HepG2 (cell line): ENCODE results near the gene SGPL1. TPM values are rescaled to one million over a fixed set of nuclear protein-coding genes. Genes with fewer than 3 reads are reported as not detected.

Source experiments
- ATAC-seq: fragments of 200-7000 bp; cut with Tn5 transposase; 3 replicates; pipeline ENCODE4 v1.9.1; 2020; ENCODE audit warnings: mild to moderate bottlenecking, moderate library complexity
- BruUV-seq: library from RNA; stranded (reverse); fragments of 400-500 nt; replicated peaks from 2 replicates; lab custom pipeline; 2021; lab: Mats Ljungman, UMichigan
- CTCF ChIA-PET: fragments of 300-600 bp; formaldehyde crosslinking; extraction: SDS; loops from one replicate; lab custom pipeline; 2021; ENCODE audit warnings: low total read pairs, inconsistent platforms, low intra/inter-chr PET ratio; lab: Yijun Ruan, JAX
- POLR2A ChIA-PET: fragments of 350-600 bp; sonication (Branson Sonifier 250); formaldehyde crosslinking; loops from one replicate; lab custom pipeline; 2020; ENCODE audit warnings: antibody characterized with exemption, inconsistent platforms; lab: Yijun Ruan, JAX
- DNase-seq: peaks from one replicate; pipeline ENCODE4 v3.0.0-alpha.2; 2015; ENCODE audit warnings: low spot score
- FAIRE-seq: peaks from 3 replicates; lab custom pipeline; 2011; peaks lifted over from hg19 to GRCh38; lab: Jason Lieb, UNC
- H2AFZ ChIP-seq: one replicate; pipeline ENCODE4 v1.6.1; 2011; ENCODE audit warnings: low read length, inconsistent platforms
- H3K27ac ChIP-seq: fragments of 300-600 bp; 3 replicates; pipeline ENCODE4 v1.8.0; 2011; ENCODE audit warnings: mixed run types, mild to moderate bottlenecking, mixed read lengths, low read length, inconsistent platforms; ENCODE audit not compliant: insufficient read depth; ENCODE audit errors: extremely low read length
- H3K27me3 ChIP-seq, 2 experiments: fragments of 200-600 bp in 1 of 2; 2 replicates in 1 of 2; 3 replicates in 1 of 2; pipeline versions ENCODE4 v1.6.0 to v1.8.0; 2011; ENCODE audit warnings: low read length in 2 of 2, mild to moderate bottlenecking in 2 of 2, moderate library complexity in 2 of 2, inconsistent platforms in 1 of 2; ENCODE audit not compliant: insufficient read depth in 2 of 2, control insufficient read depth in 1 of 2
- H3K36me3 ChIP-seq, 2 experiments: fragments of 200-600 bp in 1 of 2; replicated peaks in 1 of 2; 2 replicates in 1 of 2; 3 replicates in 1 of 2; pipeline versions ENCODE4 v1.5.1 to v1.8.0; 2011; ENCODE audit warnings: low read length in 2 of 2, inconsistent platforms in 1 of 2; ENCODE audit not compliant: insufficient read depth in 2 of 2, control insufficient read depth in 1 of 2
- H3K4me1 ChIP-seq: 2 replicates; pipeline ENCODE4 v1.5.1; 2012; ENCODE audit warnings: low read length, inconsistent platforms; ENCODE audit not compliant: insufficient read depth
- H3K4me2 ChIP-seq: 2 replicates; pipeline ENCODE4 v1.6.0; 2011; ENCODE audit warnings: low read depth, low read length, inconsistent platforms
- H3K4me3 ChIP-seq, 3 experiments: fragments of 200-600 bp in 1 of 3; sonication (generic), shearing (Covaris generic) in 1 of 3; replicated peaks in 1 of 3; 2 replicates each; pipeline ENCODE4 v1.5.1; 2011 to 2016; ENCODE audit warnings: low read length in 3 of 3, inconsistent platforms in 2 of 3, low read depth in 2 of 3, mild to moderate bottlenecking in 2 of 3, control low read depth in 1 of 3, mixed read lengths in 1 of 3; ENCODE audit not compliant: insufficient read depth in 1 of 3
- H3K79me2 ChIP-seq: one replicate; pipeline ENCODE4 v1.6.1; 2011; ENCODE audit warnings: low read length, inconsistent platforms; ENCODE audit not compliant: insufficient read depth
- H3K9ac ChIP-seq: 2 replicates; pipeline ENCODE4 v1.6.0; 2011; ENCODE audit warnings: mild to moderate bottlenecking, low read depth, low read length, inconsistent platforms; ENCODE audit not compliant: insufficient read depth
- H3K9me3 ChIP-seq: 2 replicates; pipeline ENCODE4 v1.5.1; 2012; ENCODE audit warnings: mild to moderate bottlenecking, low read length
- H4K20me1 ChIP-seq: 2 replicates; pipeline ENCODE4 v1.6.0; 2011; ENCODE audit warnings: inconsistent platforms, mild to moderate bottlenecking, low read length, moderate library complexity; ENCODE audit not compliant: insufficient read depth
- AHR ChIP-seq: IDR thresholded peaks from 2 replicates; pipeline ENCODE4 v1.6.1; 2018; ENCODE audit warnings: missing genetic modification reagents, missing compliant biosample characterization
- E2F5 ChIP-seq: sonication (generic); formaldehyde crosslinking; conservative IDR thresholded peaks from 2 replicates; pipeline ENCODE4 v1.4.0; 2020; ENCODE audit warnings: missing genetic modification reagents
- ETS1 ChIP-seq: sonication (generic); formaldehyde crosslinking; IDR thresholded peaks from 2 replicates; pipeline ENCODE4 v1.4.0; 2020; ENCODE audit warnings: missing genetic modification reagents
- FOSL2 ChIP-seq: sonication (generic); formaldehyde crosslinking; IDR thresholded peaks from 2 replicates; pipeline ENCODE4 v1.4.0; 2020; ENCODE audit warnings: missing genetic modification reagents
- GTF3A ChIP-seq: sonication (generic); formaldehyde crosslinking; conservative IDR thresholded peaks from 2 replicates; pipeline ENCODE4 v1.4.0; 2020; ENCODE audit warnings: mild to moderate bottlenecking, missing genetic modification reagents
- HNF1B ChIP-seq: sonication (generic); formaldehyde crosslinking; IDR thresholded peaks from 2 replicates; pipeline ENCODE4 v1.5.1; 2020; ENCODE audit warnings: mild to moderate bottlenecking, moderate library complexity, missing genetic modification reagents
- IKZF4 ChIP-seq: sonication (generic); formaldehyde crosslinking; IDR thresholded peaks from 2 replicates; pipeline ENCODE4 v1.5.1; 2020; ENCODE audit warnings: borderline replicate concordance, mild to moderate bottlenecking, low read depth, missing genetic modification reagents; ENCODE audit errors: not compliant biosample characterization
- MED8 ChIP-seq: sonication (generic); formaldehyde crosslinking; IDR thresholded peaks from 2 replicates; pipeline ENCODE4 v1.8.1; 2023; ENCODE audit warnings: mild to moderate bottlenecking, missing genetic modification reagents; ENCODE audit not compliant: insufficient replicate concordance
- NBN ChIP-seq: fragments of 450-650 bp; conservative IDR thresholded peaks from 2 replicates; pipeline ENCODE4 v1.6.1; 2017
- POLR2A ChIP-seq, 2 experiments: IDR thresholded peaks; 2 replicates each; pipeline ENCODE4 v1.6.1; 2011; ENCODE audit warnings: low read depth in 2 of 2, low read length in 2 of 2, mild to moderate bottlenecking in 1 of 2, moderate library complexity in 1 of 2; ENCODE audit not compliant: insufficient read depth in 1 of 2
- RAD51 ChIP-seq: fragments of 450-650 bp; IDR thresholded peaks from 2 replicates; pipeline ENCODE4 v1.6.1; 2016; ENCODE audit warnings: borderline replicate concordance
- STAT5B ChIP-seq: sonication (generic); formaldehyde crosslinking; IDR thresholded peaks from 2 replicates; pipeline ENCODE4 v1.4.0; 2020; ENCODE audit warnings: missing genetic modification reagents
- TCF7L2 ChIP-seq: IDR thresholded peaks from 2 replicates; pipeline ENCODE4 v1.6.1; 2011; ENCODE audit warnings: mild to moderate bottlenecking, low read depth, low read length, moderate library complexity
- ZBTB10 ChIP-seq: sonication (generic); formaldehyde crosslinking; IDR thresholded peaks from 2 replicates; pipeline ENCODE4 v1.4.0; 2020; ENCODE audit warnings: missing genetic modification reagents, borderline replicate concordance
- ZNF576 ChIP-seq: sonication (generic); formaldehyde crosslinking; IDR thresholded peaks from 2 replicates; pipeline ENCODE4 v1.4.0; 2020; ENCODE audit warnings: mild to moderate bottlenecking, missing genetic modification reagents
- WGBS: methylation state at CpG from one replicate; pipeline ENCODE4 v1.1.6; 2017; ENCODE audit warnings: low lambda C conversion rate; 5-methylcytosine and 5-hydroxymethylcytosine counted together
- in situ Hi-C: cut with HindIII; loops from 2 replicates; pipeline ENCODE4 v1.10.0; 2017; ENCODE audit warnings: low pct_unique_long_range_greater_than_20kb; ENCODE audit not compliant: extremely low pct_ligation_motif_present
- intact Hi-C: fragments of 100-400 bp; cut with micrococcal nuclease; formaldehyde crosslinking; loops from one replicate; pipeline ENCODE4 v1.10.0; 2022; ENCODE audit not compliant: unreplicated experiment
- polyA plus RNA-seq, 8 experiments: library from polyadenylated mRNA; depleted of rRNA in 3 of 8; stranded (reverse) in 7 of 8; unstranded in 1 of 8; fragments of >200 nt; fragmentation: Illumina TruSeq in 4 of 8; extraction: Trizol in 4 of 8; gene quantifications; 2 replicates each; pipeline versions ENCODE4 v1.2.1 to v1.2.3, GENCODE V29; 2011 to 2016; ENCODE audit warnings: low read depth in 4 of 8, missing spikeins in 1 of 8, mixed read lengths in 1 of 8; ENCODE audit not compliant: insufficient read depth in 1 of 8
- total RNA-seq, 5 experiments: library from RNA; depleted of rRNA; stranded (reverse); fragments of >200 nt; fragmentation: Illumina TruSeq; extraction: Trizol; gene quantifications; 2 replicates each; pipeline ENCODE4 v1.2.3, GENCODE V29; 2016; ENCODE audit warnings: low read depth in 1 of 5

Gene SGPL1
- total and polyA plus RNA-seq, 2 of the 13 experiments (the other 11 are each of a cell fraction or from before 2014, with no cell fraction given): 17.6 to 25.0 TPM

- whole genome bisulfite sequencing: 44% methylated on average over 4 of the region's 4 CpGs
- no peak overlapping the region for H3K4me2 ChIP-seq
- no peak for TF ChIP-seq HNF1B (CRISPR knock-in tag)
- no peak for TF ChIP-seq RAD51
- TF ChIP-seq ZNF576 (CRISPR knock-in tag): no peak
- TF ChIP-seq E2F5 (CRISPR knock-in tag): no peak
- no peak for TF ChIP-seq NBN
- TF ChIP-seq STAT5B (CRISPR knock-in tag): no peak
- no peak for TF ChIP-seq GTF3A (CRISPR knock-in tag)
- TF ChIP-seq ZBTB10 (CRISPR knock-in tag): no peak
- TF ChIP-seq POLR2A (IDR thresholded peaks at IDR 0.05; ENCODE audit: insufficient read depth in 1 of 2, low read depth in 2 of 2, low read length in 2 of 2): no peak
- no peak for TF ChIP-seq IKZF4 (CRISPR knock-in tag)
- TF ChIP-seq ETS1 (CRISPR knock-in tag): no peak
- TF ChIP-seq MED8 (CRISPR knock-in tag): no peak
- TF ChIP-seq TCF7L2: no peak
- TF ChIP-seq FOSL2: no peak
- TF ChIP-seq AHR (CRISPR knock-in tag): no peak
These were observed 1.6 kb upstream of the SGPL1 start for GRCh38 chr10:70814126-70814525.

More at GRCh38 chr10:70814126-70814525, 1.6 kb upstream of the SGPL1 start:
- no peak overlapping the region for H3K4me3 ChIP-seq
- ATAC-seq (no peak), DNase-seq (no peak), FAIRE-seq (no peak)
- H3K9ac ChIP-seq: no peak overlapping the region
- no peaks in the 10 kb centered on the region for H4K20me1 ChIP-seq
- no peak overlapping the region for H2AFZ ChIP-seq
- BruUV-seq: no TSS peak
- H3K27ac ChIP-seq: no peak overlapping the region
- peaks cover 37% of the 10 kb centered on the region for H3K4me1 ChIP-seq
- no peaks in the 10 kb centered on the region; a peak in 1 of 5 replicates for H3K27me3 ChIP-seq
- intact Hi-C loops (no loop called here), in situ Hi-C loops (no loop called here)
- peaks cover 4% of the 10 kb centered on the region for H3K79me2 ChIP-seq
- ChIA-PET CTCF (interaction anchor here (3.8 kb wide), 1 partner anchor 66 kb away, joined by 50 read pairs; no protein-coding TSS in a partner anchor), POLR2A (no interaction called here)
- no peaks in the 10 kb centered on the region for H3K9me3 ChIP-seq
- peaks cover 0 to 7% of the 10 kb centered on the region in 2 experiments; a peak in 1 of 5 replicates for H3K36me3 ChIP-seq
